AG08396 (cell line): ENCODE data around the gene SLC39A11.

Experiments used
- DNase-seq: peaks from one replicate; pipeline ENCODE4 v3.0.0; 2012; ENCODE audit warnings: low spot score, mixed read lengths

SLC39A11 gene

DNA sequence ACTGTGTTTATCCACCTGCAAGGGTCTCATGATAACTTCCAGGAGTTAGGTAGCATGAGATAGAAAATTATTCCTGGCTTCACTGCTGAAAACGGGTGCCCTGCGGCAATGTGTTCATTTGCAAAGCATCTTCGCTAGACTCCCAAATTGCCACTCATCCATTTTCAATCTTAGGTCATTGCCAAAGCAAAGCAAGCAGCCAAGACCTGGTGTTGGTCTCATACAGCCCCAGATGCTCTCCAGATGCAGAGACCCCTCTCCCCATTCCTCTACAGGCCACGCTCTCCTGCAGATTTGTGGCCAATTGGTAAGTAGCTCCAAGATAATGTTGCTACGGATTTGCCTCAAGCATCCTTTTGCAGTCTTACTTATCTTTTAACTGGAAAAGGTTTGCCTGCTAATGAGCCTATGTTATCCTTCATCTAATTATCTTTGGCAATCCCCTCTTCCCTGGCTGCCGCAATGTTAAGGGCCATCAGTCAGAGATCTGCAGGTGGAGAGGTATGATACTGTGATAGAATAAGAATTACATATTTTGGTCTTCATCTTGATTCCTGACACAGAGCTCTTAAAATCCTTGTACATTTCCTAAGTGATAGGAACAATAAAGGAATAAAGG, 222.0 kb downstream of the SLC39A11 start:
- no peak for DNase-seq

DNA sequence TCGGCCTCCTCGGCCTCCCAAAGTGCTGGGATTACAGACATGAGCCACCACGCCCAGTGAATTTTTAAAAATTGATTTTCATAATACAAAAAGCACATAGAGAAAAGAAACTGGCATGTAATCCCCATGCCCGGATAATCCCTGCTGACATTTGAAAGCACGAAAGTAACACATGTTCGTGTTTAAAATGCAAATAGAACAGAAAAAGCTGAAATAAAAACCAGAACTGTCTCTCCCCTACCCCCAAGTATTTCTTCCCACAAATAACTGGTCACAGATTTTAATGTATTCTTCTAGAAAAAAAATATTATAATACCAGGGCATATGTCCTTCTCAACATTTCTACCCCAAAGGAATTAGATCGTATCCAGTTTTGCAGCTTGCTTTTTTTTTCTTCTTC, 222.9 kb downstream of the SLC39A11 start:
- no peak for DNase-seq

DNA sequence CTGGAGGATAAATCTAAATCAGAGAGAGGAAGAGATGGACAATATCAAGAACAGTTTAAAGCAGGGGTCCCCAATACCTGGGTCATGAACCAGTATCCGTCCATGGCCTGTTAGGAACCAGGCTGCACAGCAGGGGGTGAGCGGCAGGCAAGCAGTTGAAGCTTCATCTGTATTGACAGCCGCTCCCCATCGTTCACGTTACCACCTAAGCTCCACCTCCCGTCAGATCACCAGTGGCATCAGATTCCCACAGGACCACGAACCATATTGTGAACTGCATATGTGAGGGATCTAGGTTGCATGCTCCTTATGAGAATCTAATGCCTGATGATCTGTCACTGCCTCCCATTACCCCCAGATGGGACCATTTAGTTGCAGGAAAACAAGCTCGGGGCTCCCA, 226.5 kb downstream of the SLC39A11 start:
- DNase-seq, result no peak

DNA sequence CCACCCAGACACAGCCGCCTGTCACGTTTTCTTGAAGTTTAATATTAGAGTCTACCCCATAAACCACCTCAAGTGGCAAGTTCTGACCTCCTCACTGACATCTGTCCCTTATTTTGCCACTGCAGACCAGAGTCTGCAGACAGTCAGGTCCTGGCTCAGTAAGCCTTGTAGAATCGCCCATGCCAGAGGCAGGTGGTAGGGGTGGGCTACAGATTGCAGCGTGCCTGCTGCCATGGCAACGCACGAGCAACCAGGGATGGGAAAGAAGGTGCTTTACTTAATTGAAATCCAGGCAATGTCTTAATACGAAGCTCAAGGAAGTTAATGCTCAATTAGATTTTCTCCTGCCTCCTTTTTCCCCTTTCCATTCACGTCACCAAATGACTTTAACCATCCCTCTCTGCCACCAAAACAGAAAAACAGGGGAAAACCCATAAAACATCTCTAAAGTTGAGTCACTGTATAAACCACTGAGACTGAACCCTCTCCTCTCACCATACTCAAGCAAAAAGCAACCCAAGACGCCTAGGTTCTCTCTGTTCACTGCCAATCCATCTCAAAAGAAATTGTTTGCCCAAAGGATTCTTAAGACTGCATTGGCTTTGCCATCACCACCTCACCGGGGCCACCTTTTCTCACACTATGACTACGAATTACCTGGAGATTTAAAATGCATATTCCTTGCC, 228.8 kb downstream of the SLC39A11 start:
- no peak for DNase-seq

DNA sequence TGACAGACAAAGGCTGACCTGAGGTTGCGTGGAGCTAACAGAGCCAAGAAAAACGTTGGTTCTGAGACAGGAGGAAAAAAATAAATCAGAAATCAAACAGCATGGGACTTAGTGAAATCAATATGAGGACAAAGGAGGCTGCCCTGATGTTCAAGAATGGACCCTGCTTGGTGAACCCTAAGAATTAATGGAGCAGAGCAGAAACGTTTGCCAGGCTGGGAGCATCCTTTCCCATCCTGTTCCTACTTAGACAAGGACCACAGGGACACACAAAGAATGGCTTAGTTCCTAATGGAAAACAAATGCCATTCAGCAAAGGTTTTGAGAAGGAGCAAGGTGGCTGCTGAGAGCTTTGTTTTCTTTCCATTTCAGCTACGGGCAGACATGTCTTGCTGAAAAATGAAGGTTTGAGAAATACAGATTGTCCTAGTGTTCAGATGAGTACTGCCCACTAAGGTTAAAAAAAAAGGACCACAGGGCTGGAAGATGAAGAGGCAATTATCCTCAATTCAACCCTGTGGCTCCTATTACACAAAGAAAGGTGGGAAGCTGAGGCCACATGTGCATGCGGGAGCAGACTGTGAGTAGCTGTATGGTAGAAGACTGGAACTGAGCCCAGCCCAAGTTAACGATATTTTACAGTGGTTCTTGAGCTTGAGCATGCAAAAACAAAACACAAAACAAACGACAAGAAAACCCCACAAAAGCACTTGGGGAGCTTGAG, 230.1 kb downstream of the SLC39A11 start:
- no peak for DNase-seq

DNA sequence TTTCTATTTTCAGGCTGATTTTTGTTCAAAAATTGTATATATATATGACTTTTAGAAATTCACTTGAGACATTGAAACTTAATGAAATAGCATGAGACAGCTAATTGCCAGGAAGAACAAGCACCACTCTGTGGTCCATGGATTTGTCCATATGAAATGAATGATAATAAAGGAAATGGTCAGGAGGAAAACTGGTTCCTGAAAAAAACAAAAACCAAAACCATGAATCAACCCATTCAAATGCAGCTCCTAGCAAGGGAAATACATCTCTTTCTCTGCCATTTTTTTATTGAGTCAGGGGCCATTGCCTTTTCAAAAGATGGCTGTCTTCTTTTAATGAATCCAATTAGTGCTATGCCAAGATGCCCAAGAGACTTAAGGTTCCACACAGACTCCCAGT, 230.7 kb downstream of the SLC39A11 start:
- no peak for DNase-seq

DNA sequence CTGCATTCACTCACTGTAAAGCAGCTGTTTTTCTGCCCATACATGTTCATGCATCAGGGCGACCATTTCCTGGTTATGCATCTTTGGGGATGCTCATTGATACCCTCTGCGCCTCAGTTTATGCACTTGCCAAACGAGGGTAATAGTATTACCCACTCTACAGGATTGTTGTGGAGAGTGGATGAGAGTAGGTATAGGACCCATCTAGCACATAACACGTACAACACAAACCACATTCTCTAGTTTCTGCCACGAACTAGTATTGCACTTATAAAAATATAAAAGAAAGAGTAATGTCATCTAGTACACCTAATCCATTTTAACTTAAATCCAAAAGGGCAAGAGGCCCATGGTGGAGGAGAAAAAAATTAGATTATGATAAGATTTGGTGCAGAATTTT, 231.7 kb downstream of the SLC39A11 start:
- DNase-seq, result no peak

DNA sequence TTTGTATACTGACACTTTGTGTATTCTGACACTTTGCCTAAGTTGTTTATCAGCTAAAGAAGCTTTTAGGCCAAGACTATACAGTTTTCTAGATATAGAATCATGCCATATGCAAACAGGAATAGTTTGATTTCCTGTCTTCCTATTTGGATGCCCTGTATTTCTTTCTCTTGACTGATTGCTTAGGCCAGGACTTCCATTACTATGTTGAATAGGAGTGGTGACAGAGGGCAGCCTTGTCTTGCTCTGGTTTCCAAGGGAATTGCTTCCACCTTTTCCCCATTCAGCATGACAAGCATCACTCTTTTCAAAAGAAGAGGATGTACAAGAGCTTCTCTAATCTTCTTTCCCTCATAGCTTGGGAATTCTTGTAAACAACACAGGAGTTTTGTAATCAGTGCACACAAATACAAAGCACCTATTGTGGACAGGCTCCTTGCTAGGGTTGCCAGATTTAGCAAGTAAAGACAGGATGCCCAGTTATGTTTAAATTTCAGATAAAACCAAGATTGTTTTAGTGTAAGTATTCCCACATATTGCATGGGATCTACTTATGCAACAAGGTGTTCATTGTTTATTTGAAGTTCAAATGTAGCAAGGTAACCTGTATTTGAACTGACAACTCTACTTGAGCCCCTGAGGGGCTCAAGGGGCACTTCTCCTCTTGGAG, 233.5 kb downstream of the SLC39A11 start:
- no peak for DNase-seq

DNA sequence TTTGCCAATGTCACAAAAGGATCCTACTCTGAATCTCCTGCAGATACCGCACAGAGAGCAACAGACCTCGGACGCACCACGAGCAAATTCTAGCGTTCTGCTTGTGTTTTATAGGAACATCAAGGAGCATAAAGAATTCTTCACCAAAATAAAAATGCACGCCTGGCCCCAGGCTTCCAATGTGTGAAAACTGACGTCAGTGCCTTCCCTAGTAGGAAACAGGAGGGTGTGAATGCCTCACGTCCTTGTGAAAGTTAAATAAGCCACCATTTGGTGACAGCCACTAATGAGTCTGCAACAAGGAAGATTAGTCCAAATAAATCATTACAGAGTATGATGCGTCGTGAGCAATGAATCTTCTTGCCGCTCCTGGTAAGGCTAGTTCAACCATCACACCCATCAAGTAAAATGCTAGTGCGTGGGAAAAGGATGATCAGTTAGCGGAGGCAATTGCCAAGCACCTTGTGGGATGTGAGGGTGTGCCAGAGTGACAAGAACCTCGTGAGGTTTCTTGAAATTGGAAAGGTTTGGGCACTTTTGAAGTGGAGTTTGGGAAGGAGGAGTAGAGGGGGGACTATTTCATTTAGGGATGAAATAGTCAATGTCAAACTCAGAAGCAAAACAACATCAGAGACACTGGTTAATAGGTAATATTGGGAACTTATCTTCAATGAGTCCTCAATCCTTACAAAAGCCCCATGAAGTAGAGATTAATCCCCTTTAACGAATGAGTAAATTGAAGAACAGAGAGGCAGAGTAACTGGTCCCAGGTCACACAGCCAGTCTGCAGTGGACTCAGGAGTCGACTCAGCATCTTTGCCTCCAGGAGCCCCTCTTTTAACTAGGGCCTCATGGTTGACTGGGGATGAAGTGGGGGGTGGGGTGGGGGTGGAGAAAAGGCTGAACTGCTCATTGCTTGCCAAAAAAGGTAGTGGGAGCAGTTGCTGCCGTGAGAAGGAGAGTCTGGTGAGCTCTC, 238.8 kb downstream of the SLC39A11 start:
- no peak for DNase-seq

DNA sequence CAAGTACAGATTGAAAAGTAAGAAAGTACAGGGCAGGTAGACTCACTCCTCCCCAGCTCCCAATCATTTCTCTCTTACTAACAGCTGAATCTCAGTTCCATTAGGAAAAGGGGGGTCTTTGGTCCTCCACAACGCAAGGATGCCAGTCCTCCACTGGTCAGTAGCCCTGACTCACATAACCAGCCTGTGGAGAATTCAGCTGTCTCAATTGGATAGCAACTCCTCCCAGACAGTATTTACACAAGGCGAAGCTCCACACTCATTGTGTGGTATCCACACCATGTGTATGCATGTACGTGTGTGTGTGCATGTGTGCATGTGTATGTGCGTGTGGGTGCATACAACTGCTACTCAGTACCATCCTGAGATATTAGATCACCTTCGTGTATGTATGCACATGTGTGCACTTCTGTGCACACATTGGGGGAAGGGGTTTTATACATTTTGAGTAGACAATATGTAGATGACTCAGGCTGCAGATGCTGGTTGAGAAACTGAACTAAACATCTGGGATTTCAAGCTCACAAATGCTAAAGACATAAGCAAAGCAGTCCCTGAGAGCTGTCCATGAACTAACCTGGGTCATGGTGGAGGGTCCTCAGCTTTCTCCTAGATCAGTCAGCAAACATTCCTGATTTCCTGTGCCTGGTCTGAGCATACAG, 240.1 kb downstream of the SLC39A11 start:
- DNase-seq, result no peak

DNA sequence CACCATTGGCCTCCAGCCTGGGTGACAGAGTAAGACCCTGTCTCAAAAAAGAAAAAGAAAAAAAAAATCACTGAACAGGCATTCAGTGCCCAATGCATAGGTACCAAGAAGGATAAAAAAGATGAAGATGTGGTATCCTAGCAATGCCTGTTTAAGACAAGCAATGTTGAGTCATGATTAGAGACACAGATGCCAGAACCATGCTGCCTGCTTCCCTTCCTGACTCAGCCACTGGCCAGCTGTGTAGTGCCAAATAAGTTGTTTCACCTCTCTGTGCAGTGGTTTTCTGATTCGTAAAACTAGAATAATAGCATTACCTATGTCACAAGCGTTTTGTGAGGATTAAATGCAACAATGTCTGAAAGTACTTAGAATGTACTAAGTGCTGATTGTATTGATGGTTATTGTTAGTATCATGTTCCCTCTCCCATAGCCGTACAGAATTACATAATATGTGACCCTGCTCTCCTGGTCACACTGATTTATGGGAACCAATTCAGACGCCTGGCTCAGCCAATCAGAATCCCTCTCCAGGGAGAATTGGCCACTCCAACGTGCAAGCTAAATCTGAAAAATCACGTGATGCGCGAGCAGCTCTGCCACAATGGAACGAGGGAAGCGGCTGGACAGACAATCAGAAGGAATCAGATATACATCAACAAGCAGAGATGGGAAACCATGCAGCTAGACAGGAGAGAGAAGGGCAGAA, 241.9 kb downstream of the SLC39A11 start:
- DNase-seq, result peak; percentile 59

DNA sequence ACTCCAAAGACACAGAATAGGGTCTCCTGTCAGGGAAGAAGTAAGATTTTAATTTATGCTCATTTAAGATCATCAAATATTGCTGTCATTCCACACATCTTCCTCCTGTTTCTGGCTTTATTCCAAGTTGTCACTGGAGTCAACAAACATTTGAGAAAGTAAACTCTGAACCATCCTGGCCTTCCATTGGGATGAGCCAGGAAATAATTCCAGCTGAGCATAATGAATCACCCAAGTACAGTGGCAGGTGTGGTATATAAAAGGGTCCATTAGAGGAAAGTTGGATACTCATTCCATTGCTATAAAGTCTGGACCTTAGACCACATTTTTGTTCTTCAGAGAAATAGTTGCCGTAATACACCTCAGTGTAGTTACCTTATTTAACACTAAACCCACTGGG, 246.1 kb downstream of the SLC39A11 start:
- DNase-seq, result no peak

DNA sequence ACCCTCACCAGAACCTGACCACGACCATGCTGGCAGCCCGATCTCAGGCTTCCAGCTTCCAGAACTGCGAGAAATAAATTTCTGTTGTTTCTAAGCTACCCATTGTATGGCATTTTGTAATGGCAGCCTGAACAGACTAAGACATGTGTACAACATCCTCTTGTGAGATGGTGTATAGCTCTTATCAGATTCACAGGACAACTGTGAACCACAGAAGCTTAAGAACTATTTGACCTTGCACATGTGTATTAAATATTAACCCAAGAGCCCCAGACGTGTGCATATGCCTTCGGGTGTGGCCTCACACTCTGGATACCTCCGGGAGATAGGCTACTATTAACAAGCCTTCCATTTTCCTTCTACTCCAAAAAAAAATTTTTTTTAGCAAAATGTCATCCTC, 248.9 kb downstream of the SLC39A11 start:
- DNase-seq, result no peak

DNA sequence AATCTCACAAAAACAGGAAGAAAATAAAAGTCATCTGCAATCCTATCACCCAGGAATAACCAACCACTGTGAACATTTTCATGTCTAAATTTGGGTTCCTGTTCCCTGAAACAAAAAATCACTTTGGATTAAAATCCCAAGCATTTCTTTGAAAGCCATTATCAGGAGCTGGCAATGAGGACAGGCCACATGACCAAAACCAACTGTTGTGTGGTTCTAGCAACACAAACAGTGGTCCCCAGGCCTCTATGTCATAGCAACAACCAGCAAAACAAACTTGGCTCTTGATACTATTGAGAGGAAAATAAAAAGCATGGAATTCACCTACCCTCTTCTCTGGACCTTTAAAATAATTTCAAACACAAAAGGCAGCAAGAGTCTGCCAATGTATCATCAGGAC, 252.5 kb downstream of the SLC39A11 start:
- no peak for DNase-seq

DNA sequence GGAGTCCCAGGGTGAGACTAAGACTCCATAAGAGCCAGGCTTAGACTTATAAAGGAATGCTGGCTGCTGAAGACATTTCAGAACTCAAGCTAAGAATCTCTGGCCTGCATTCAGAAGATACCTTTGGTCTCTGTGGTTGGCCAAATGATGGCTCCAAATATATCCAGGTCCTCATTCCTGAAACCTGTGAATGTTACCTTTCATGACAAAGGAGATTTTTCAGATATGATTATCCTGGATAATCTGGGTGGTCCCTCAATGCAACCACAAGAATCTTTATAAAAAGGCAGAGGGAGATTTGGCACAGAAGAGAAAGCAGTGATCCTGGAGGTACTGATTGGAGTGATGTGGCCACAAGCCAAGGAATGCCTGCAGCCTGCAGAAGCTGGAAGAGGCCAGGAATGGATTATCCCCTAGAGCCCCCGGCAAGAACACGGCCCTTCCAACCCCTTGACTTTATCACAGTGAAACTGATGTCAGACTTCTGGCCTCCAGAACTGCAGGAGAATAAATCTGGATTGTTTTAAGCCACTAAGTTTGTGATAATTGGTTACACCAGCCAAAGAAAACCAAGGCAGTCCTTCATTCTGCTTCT, 253.3 kb downstream of the SLC39A11 start:
- DNase-seq, result no peak

DNA sequence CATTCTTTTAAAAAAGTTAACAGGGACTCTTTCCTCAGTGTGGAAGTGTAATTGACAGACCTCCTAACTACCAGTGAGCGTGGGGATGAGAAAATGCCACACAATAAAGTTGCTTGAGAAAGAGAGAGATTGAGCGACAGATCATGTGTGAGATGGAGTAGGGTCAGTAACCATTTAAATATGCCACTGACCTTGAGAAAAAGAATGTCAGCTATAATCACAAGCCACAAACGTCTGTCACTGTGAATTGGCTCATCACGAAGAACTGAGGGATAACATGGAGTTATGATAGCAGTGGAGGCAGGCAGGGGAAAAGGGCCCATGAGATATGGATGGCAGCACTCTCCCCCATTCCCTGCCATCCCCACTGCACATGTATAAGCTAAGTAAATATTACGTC, 253.9 kb downstream of the SLC39A11 start:
- DNase-seq, result no peak

DNA sequence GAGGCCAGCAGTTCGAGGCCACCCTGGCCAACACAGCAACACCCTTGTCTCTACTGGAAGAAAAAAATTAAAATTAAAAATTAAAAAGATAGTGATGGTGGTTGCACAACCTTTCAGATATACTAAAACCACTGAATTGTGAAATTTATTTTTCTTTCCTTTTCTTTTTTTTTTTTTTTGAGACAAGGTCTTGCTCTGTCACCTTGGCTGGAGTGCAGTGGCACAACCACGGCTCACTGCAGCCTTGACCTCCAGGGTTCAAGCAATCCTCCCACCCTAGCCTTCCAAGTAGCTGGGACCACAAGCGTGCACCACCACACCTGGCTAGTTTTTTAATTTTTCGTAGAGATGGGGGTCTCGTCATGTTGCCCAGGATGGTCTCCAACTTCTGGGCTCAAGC, 254.4 kb downstream of the SLC39A11 start:
- DNase-seq, result no peak

DNA sequence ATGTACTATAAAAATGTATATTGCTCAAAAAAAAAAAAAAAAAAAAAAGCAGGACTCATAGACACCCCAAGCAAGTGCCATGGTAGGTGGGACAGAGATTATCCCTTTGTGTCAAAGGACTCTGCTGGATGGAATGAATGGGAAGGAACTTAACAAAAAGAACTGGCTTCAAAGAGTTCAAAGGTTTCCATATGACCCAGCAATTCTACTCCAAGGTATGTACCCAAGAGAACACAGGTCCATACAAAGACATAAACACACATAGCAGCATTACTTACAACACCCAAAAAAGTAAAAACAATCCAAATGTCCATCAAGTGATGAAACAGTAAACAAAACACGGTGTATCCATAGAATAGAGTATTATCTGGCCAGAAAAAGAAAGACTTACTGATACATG, 255.2 kb downstream of the SLC39A11 start:
- no peak for DNase-seq

DNA sequence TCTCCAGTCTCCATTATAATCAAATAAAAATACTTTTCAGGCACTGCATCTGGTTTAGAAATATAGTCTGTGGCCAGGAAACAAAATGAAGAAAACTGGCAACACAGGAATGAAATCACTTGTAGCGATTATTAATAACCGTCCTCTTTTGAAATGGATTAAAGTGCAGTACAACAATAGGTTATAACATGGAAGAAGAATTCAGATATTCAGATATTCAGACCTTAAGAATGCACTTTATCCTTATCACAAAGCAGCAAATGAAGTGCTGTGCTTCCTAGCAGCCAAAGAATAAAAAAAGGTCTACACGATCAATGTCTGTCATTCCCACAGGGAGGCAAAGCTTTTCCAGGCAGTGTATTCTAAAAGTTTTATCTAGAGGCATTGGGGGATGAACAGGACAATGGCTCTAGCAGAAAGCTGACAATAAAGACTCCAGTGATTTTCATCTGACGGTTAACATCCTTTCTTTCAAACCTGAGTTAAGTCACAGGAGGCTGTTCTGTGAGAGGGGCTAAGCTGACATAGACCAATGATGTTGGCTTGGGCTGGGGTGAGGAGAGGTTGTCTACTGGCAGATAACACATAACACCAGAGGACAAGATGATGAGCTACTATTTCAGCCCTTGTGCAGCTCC, 259.2 kb downstream of the SLC39A11 start:
- no peak for DNase-seq

DNA sequence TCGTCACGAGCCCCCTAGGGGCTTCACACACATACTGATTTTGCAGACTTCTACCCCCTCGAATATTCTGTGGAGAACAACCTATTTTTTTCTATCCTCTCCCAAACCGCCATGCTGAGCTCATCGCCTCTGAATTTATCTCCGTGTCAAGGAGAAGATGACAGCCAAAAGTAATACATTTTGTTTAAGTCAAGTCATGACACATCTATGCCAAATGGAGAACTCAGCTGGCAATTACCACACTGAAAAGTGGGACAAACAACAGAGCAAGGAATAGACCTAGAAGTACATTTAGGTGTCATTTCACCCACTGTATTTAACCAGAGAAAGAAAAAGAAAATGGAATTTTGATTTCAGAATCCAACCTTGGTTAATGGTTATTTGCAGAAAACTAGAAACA, 260.2 kb downstream of the SLC39A11 start:
- no peak for DNase-seq
